DOHH2 (cell line): ENCODE measurements around the gene TRPC4.

Source experiments
- EZH2phosphoT487 ChIP-seq: fragments of 200-600 bp; sonication (generic); IDR thresholded peaks from 2 replicates; pipeline ENCODE4 v1.6.1; 2017; ENCODE audit warnings: borderline replicate concordance, mild to moderate bottlenecking, antibody characterized with exemption, low read length, moderate library complexity, mixed read lengths
- TF ChIP-seq, protein P1 (sequence below): fragments of 200-600 bp; sonication (generic); IDR thresholded peaks from one replicate; pipeline ENCODE4 v1.5.1; 2014; ENCODE audit warnings: antibody characterized with exemption, mild to moderate bottlenecking, low read depth, low read length; ENCODE audit not compliant: poor library complexity, severe bottlenecking

GRCh38 chr13:37679043-37679442, 190.5 kb downstream of the TRPC4 start:
- TF ChIP-seq, protein P1, sequence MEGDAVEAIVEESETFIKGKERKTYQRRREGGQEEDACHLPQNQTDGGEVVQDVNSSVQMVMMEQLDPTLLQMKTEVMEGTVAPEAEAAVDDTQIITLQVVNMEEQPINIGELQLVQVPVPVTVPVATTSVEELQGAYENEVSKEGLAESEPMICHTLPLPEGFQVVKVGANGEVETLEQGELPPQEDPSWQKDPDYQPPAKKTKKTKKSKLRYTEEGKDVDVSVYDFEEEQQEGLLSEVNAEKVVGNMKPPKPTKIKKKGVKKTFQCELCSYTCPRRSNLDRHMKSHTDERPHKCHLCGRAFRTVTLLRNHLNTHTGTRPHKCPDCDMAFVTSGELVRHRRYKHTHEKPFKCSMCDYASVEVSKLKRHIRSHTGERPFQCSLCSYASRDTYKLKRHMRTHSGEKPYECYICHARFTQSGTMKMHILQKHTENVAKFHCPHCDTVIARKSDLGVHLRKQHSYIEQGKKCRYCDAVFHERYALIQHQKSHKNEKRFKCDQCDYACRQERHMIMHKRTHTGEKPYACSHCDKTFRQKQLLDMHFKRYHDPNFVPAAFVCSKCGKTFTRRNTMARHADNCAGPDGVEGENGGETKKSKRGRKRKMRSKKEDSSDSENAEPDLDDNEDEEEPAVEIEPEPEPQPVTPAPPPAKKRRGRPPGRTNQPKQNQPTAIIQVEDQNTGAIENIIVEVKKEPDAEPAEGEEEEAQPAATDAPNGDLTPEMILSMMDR: no peak
- no peak for TF ChIP-seq EZH2phosphoT487
